Sigmoid colon (tissue), 3 donors: ENCODE data around the gene RNASET2.
"Not testable (repeated sequence)": the region's sequence is repeated elsewhere in the genome, so short reads cannot be mapped to it uniquely, and the experiment has no call there.

ENCODE experiments used
- POLR2A ChIP-seq, 2 donors: fragments of 450-650 bp; IDR thresholded peaks; one replicate each; pipeline ENCODE4 v1.6.1; 2016; ENCODE audit warnings: antibody characterized with exemption in 2 of 2, mild to moderate bottlenecking in 2 of 2, moderate library complexity in 2 of 2
- TF ChIP-seq, protein P1 (sequence below), 4 experiments: fragments of 450-650 bp in 3 of 4; fragments of 200-600 bp in 1 of 4; IDR thresholded peaks; one replicate each; pipeline ENCODE4 v1.5.1; 2016 to 2019; ENCODE audit warnings: antibody characterized with exemption in 4 of 4, mild to moderate bottlenecking in 3 of 4, moderate library complexity in 2 of 4

DNA sequence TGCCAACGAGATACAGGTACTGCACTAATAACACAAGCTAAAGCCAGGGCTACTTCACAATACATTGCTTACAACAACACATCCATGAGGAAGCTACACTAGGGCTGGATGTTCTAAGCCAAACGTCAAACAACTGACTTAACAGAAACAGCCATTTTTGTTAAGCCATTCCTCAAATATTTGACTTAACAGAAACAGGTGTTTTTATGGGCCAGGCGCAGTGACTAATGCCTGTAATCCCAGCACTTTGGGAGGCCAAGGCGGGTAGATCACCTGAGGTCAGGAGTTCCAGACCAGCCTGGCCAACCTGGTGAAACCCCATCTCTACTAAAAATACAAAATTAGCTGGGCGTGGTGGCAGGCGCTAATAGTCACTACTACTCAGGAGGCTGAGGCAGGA is 7.6 kb downstream of the RNASET2 start:
- TF ChIP-seq POLR2A (IDR thresholded peaks at IDR 0.05) = not testable (repeated sequence)
- TF ChIP-seq, protein P1, sequence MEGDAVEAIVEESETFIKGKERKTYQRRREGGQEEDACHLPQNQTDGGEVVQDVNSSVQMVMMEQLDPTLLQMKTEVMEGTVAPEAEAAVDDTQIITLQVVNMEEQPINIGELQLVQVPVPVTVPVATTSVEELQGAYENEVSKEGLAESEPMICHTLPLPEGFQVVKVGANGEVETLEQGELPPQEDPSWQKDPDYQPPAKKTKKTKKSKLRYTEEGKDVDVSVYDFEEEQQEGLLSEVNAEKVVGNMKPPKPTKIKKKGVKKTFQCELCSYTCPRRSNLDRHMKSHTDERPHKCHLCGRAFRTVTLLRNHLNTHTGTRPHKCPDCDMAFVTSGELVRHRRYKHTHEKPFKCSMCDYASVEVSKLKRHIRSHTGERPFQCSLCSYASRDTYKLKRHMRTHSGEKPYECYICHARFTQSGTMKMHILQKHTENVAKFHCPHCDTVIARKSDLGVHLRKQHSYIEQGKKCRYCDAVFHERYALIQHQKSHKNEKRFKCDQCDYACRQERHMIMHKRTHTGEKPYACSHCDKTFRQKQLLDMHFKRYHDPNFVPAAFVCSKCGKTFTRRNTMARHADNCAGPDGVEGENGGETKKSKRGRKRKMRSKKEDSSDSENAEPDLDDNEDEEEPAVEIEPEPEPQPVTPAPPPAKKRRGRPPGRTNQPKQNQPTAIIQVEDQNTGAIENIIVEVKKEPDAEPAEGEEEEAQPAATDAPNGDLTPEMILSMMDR (IDR thresholded peaks at IDR 0.05) = not testable (repeated sequence)
